ENCODE results near the gene DMGDH. TPM values are rescaled to one million over a fixed set of nuclear protein-coding genes. Genes with fewer than 3 reads are reported as not detected.

Gene DMGDH
- total RNA-seq, 2 experiments from 2014 or later, result 0.50 TPM; not detected in 1

- POLR2A ChIA-PET, result no interaction called here
- no peak for DNase-seq
- H3K4me3 Mint-ChIP-seq, result no peak overlapping the region
- no peaks in the 10 kb centered on the region for H3K4me1 Mint-ChIP-seq (ENCODE audit: low read depth)
- CTCF ChIA-PET, result no interaction called here
- no peak for ATAC-seq (ENCODE audit: poor library complexity)
- H3K27me3 ChIP-seq (ENCODE audit: control insufficient read depth in 1 of 2, insufficient read depth in 2 of 2, low read length in 2 of 2), result peaks cover 0 to 3% of the 10 kb centered on the region in 2 experiments
- H3K4me3 ChIP-seq (ENCODE audit: low read length), result no peak overlapping the region
- TF ChIP-seq CTCF (IDR thresholded peaks at IDR 0.05), result no peak
- H3K9me3 ChIP-seq (ENCODE audit: control insufficient read depth in 1 of 2, insufficient read depth in 1 of 2, low read length in 2 of 2), result no peaks in the 10 kb centered on the region
- H3K4me1 ChIP-seq (ENCODE audit: insufficient read depth, low read length), result no peaks in the 10 kb centered on the region
- H3K27ac ChIP-seq (ENCODE audit: low read depth in 1 of 2, low read length in 2 of 2), result no peak overlapping the region
- no peaks in the 10 kb centered on the region for H3K9me3 Mint-ChIP-seq
- no peaks in the 10 kb centered on the region for H3K36me3 ChIP-seq (ENCODE audit: insufficient read depth, low read length)
- intact Hi-C loops (cut with DNase I, micrococcal nuclease), result no loop called here
- no peak overlapping the region for H3K27ac Mint-ChIP-seq
- H3K27me3 Mint-ChIP-seq, result peaks cover 16% of the 10 kb centered on the region
- H3K36me3 Mint-ChIP-seq (ENCODE audit: low read depth), result no peaks in the 10 kb centered on the region
Measured at GRCh38 chr5:79093762-79094161, 24.3 kb upstream of the DMGDH start.

GRCh38 chr5:79091064-79091463 is 21.6 kb upstream of the DMGDH start:
- Mint-ChIP-seq H3K27me3 (peaks cover 16% of the 10 kb centered on the region), H3K4me3 (no peak overlapping the region), H3K9me3 (no peaks in the 10 kb centered on the region), H3K36me3 (ENCODE audit: low read depth) (no peaks in the 10 kb centered on the region), H3K4me1 (ENCODE audit: low read depth) (no peaks in the 10 kb centered on the region), H3K27ac (no peak overlapping the region)
- Histone ChIP-seq H3K9me3 (ENCODE audit: control insufficient read depth in 1 of 2, insufficient read depth in 1 of 2, low read length in 2 of 2) (no peaks in the 10 kb centered on the region), H3K27ac (ENCODE audit: low read depth in 1 of 2, low read length in 2 of 2) (no peak overlapping the region), H3K27me3 (ENCODE audit: control insufficient read depth in 1 of 2, insufficient read depth in 2 of 2, low read length in 2 of 2) (peaks cover 0 to 3% of the 10 kb centered on the region in 2 experiments), H3K36me3 (ENCODE audit: insufficient read depth, low read length) (no peaks in the 10 kb centered on the region), H3K4me3 (ENCODE audit: low read length) (no peak overlapping the region), H3K4me1 (ENCODE audit: insufficient read depth, low read length) (no peaks in the 10 kb centered on the region)
- ChIA-PET CTCF (no interaction called here), POLR2A (no interaction called here)
- DNase-seq, result no peak
- ATAC-seq (ENCODE audit: poor library complexity), result no peak
- no peak for TF ChIP-seq CTCF (IDR thresholded peaks at IDR 0.05)
- intact Hi-C loops (cut with DNase I, micrococcal nuclease), result no loop called here

GRCh38 chr5:79088507-79088906 is 19.0 kb upstream of the DMGDH start:
- POLR2A ChIA-PET, result no interaction called here
- H3K36me3 Mint-ChIP-seq (ENCODE audit: low read depth), result no peaks in the 10 kb centered on the region
- intact Hi-C loops (cut with DNase I, micrococcal nuclease), result no loop called here
- no peak overlapping the region for H3K4me3 ChIP-seq (ENCODE audit: low read length)
- no peak for DNase-seq
- no peaks in the 10 kb centered on the region for H3K9me3 Mint-ChIP-seq
- H3K36me3 ChIP-seq (ENCODE audit: insufficient read depth, low read length), result no peaks in the 10 kb centered on the region
- H3K9me3 ChIP-seq (ENCODE audit: control insufficient read depth in 1 of 2, insufficient read depth in 1 of 2, low read length in 2 of 2), result no peaks in the 10 kb centered on the region
- H3K27me3 Mint-ChIP-seq, result peaks cover 5% of the 10 kb centered on the region
- no peak overlapping the region for H3K27ac ChIP-seq (ENCODE audit: low read depth in 1 of 2, low read length in 2 of 2)
- no peak overlapping the region for H3K27ac Mint-ChIP-seq
- H3K27me3 ChIP-seq (ENCODE audit: control insufficient read depth in 1 of 2, insufficient read depth in 2 of 2, low read length in 2 of 2), result no peaks in the 10 kb centered on the region
- no peak for ATAC-seq (ENCODE audit: poor library complexity)
- no peaks in the 10 kb centered on the region for H3K4me1 ChIP-seq (ENCODE audit: insufficient read depth, low read length)
- TF ChIP-seq CTCF (IDR thresholded peaks at IDR 0.05), result no peak
- CTCF ChIA-PET, result no interaction called here
- H3K4me1 Mint-ChIP-seq (ENCODE audit: low read depth), result no peaks in the 10 kb centered on the region
- H3K4me3 Mint-ChIP-seq, result no peak overlapping the region

Data from CD4-positive, alpha-beta T cell (primary cell).